ENCODE results near the gene BCAS1.
"Not testable (repeated sequence)": the region's sequence is repeated elsewhere in the genome, so short reads cannot be mapped to it uniquely, and the experiment has no call there.

The BCAS1 gene

DNA sequence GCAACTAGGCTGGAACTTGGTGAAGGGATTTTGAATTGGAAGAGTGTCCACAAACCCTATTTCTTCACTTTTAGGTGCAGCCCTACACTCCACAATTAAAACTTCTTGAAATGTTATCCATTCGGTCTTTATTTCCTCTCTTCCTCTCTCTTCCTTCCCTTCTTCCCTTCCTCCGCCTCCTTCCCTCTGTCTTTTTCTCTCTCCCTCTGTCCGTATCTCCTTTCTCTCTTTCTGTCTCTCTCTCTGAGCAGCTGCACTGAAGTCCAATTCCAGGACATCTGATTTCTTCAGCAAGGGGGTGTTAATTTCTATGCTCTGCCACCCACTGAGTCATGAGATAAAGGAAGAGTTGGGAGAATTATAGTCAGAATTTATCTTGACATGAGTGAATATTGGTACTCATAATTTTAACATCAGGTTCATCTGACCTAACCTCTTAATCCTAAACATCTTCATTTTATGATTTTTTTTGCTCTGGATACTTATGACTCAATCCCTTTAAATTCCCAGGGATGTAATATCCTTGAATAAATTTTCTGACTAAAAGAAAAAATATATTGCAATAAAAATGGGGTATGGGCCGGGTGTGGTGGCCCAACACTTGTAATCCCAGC is 84.2 kb downstream of the BCAS1 start:
- DNase-seq (ENCODE audit: low read depth in 2 of 2), result no peak

GRCh38 chr20:53985150-53985518 is 85.3 kb downstream of the BCAS1 start:
- DNase-seq (ENCODE audit: low read depth in 2 of 2), result no peak

DNA sequence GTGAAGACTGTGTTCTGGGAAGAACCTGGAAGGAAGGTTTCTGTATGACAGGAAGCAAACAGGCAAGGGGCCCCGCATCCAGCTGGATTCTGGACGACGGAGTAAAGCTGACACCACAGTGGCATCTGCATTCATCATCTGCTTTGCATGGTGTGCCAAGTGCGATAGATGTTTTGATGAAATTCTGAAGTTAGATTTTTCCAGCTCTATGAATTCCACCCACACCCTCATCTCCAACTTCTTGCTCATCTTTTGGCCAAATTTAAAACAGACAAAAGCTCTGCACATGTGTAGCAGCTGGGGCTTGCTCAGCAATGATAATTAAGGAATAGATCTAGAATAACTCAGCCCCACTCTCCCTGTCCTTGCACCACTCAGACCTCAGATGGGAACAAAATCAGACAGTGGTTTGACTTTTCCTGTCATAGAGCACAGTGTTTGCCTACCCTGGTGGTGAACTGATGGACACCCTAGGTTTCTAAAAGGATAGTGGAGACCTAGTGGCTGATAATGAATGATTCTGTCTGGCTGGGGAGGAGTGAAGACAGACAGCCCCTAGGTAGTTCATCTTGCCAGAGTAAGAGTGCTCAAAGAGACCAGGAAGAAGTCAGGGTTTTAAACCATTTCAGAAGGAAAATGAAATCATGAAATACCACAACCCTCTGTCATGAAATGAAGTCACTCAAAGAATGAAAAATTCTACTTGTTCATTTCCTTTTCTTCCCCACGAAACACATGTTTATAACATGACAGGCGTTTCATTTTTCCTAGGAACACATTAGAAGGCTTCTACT is 85.8 kb downstream of the BCAS1 start:
- no peak for DNase-seq (ENCODE audit: low read depth in 2 of 2)

DNA sequence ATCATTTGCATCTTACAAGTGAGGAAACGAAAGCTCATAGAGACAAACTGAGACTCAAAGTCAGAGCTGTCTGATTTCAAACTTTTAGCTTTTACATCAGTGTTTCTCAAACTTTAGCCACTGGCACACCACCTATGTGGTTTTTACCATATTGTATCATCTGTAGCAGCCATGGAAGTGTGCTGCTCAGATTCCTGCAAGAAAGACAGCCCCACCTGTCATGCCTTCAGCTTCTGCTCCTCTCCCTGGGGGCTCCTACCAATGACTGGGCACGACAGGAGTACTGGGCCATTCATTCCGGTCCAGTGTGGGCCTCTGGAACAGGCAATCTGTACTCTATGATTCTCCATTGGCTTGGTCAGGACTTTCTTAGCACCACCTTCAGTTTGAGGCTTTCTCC is 87.0 kb downstream of the BCAS1 start:
- DNase-seq (ENCODE audit: low read depth in 2 of 2), result no peak

DNA sequence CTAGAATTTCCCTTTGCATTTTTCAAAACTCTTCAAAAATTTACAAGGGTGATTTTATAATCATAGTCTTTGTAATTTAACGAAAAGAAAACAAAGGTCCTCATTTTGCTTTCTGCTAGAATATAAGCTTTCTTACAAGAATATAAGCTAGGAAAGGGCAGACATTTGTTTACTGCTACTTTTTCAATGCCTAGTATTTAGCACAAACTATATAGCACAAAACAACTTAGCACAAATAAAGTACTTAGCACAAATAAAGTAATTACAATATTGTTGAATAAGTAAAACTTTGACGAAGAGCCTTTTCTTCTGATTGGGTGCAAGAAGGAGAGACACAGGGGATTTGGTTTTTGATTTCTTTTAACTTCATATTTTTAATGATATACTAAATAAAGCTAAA is 87.8 kb downstream of the BCAS1 start:
- DNase-seq (ENCODE audit: low read depth in 2 of 2), result no peak

- DNase-seq (ENCODE audit: low read depth in 2 of 2), result peak; percentile 7 to 19
Observed at GRCh38 chr20:53981752-53982437, 88.5 kb downstream of the BCAS1 start.

GRCh38 chr20:53981130-53981529 is 89.3 kb downstream of the BCAS1 start:
- DNase-seq (ENCODE audit: low read depth in 2 of 2), result no peak

GRCh38 chr20:53980031-53980465 is 90.3 kb downstream of the BCAS1 start:
- DNase-seq (ENCODE audit: low read depth in 2 of 2), result no peak

DNA sequence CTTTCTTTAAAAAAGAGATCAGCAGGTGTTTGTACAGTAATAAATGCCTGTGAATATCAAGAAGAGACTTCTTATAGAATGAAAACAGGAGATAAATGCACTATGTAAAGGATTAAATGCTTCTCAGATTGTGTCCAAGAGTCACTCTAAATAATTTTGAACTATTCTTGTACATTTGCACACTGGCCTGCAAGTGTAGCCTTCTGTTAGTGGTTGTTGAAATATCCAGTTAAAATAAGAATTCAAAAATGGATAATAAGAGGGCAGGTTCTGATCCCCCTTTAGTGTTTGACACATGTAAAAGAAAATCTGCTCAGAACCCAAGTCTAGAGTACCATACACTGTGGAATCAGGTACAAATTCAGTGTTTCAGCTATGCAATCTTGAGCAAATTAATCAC is 91.9 kb downstream of the BCAS1 start:
- no peak for DNase-seq (ENCODE audit: low read depth in 2 of 2)

DNA sequence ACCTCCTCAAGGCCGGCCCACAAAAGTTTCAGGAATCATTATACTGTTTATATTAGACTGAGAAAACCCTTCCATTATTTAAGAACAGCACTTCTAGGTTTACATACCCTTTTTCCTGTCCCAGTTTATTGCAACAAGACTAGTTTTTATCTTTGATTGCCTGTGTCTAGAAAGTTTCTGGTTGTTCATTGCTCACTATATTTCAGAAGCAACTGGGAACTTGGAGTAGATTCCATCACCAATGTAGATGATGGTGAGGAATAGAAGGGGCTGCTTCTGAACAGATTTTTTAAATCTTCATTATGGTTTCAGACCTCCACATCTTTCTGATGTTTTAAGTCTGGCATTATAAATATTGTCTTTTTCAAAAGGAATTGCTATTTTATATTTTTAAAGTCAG is 93.0 kb downstream of the BCAS1 start:
- DNase-seq (ENCODE audit: low read depth in 2 of 2), result no peak

DNA sequence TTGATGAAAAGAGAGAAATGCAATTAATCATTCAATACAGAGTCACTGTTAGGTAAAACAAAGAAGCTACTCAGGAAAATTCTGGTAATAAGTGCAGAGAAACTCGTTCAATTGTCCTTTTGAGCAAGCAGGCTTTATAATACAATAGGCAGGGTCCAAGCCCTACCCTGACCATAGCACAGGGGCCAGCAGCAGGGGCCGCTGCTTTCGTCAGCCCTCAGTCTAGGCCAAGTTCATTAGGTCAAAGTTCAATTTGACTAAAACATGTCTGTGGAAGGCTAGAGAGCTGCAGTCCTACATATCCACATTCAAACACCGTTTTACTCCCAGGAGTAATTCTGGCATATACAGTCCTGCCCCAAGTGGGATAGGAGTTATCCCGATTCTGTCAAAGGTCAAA is 94.6 kb downstream of the BCAS1 start:
- DNase-seq (ENCODE audit: low read depth in 2 of 2), result no peak

GRCh38 chr20:53974785-53975555 is 95.4 kb downstream of the BCAS1 start:
- DNase-seq (ENCODE audit: low read depth in 2 of 2), result no peak

- not testable (repeated sequence) for DNase-seq (ENCODE audit: low read depth in 2 of 2)
Observed at GRCh38 chr20:53973882-53974281, 96.5 kb downstream of the BCAS1 start.

GRCh38 chr20:53972179-53972578 is 98.2 kb downstream of the BCAS1 start:
- DNase-seq (ENCODE audit: low read depth in 2 of 2), result no peak

DNA sequence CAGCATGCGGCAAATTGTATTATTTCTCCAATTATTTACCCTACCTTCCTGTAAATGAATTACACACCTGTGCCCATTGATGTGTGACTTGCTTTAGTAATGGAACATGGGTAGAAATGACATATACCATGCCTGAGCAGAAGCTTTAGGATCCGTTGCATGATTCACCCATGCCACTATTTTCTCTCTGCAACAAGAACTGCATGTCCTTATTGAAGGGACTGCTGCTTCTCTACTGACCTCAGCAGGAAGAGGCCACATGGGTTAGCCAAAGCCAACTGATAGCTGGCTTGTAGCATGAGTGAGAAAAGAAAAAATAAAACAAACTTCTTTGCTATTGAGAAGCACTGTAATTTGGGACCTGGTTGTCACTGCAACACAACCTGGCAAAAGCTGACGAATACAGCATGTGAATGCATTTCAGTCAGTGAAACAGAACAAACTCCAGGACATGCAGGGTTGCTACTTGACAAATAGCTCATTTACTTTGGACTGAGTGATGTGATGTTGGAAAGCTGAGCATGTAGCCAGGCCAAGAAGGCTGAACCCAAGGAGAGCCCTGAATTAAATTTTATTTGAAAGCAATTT is 99.2 kb downstream of the BCAS1 start:
- no peak for DNase-seq (ENCODE audit: low read depth in 2 of 2)

DNA sequence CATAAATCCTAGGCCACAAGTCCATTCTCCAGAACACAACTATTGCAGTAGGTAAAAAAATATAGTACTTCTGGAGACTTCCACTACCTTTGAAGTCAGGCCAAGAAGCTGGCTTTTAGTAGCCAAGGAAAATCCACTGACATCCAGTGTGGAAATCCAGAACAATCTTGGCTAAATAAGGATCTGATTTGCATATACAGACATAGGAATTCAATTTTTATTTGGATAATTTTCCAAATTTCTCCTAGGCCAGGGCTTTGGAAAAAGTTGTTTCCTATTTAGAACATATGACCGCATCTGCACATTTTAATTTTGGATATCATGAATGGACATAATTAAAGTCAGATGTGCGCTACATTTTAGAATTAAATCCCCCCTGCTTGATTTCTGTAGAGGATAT is 100.2 kb downstream of the BCAS1 start:
- DNase-seq (ENCODE audit: low read depth in 2 of 2), result no peak

DNA sequence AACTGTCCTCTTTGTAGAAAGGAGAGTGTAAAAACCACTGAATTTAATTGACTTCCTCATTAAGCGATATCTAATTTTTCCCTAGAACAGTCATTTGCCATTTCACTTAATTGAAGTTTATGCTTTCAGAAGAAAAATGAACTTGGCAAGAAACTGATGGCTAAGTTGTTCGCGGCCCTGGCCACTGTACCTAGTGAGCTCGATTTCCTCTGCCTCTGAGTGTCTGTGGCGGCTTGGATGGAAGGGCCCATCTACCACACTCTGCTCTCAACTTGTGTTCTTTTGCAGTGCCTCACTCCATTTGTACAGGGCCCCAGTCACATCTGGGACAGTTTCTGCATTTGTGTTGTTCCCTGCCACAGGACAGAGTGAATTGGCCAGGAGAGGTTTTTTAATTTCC is 102.9 kb downstream of the BCAS1 start:
- DNase-seq (ENCODE audit: low read depth in 2 of 2), result no peak

GRCh38 chr20:53966774-53967398 is 103.5 kb downstream of the BCAS1 start:
- DNase-seq (ENCODE audit: low read depth in 2 of 2), result no peak

- no peak for DNase-seq (ENCODE audit: low read depth in 2 of 2)
Observed at GRCh38 chr20:53964501-53965253, 105.7 kb downstream of the BCAS1 start.

DNA sequence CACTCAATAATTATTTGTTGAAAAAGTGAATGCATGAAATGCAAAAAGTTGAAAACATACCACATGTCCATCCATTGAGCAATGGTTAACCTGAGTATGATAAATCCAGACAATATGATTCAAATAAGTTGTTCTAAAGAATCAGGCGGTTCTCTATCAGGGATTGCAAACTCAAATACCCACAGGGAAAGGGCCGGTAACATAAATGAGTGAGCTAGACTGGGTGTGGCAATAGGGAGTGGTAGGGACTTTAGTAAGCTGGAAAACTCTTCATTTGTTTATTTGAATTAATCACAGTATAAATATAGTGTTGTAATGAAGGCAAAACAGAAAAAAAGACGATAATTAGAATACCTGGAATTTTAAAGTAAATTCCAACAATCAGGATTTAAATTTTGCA is 106.3 kb downstream of the BCAS1 start:
- DNase-seq (ENCODE audit: low read depth in 2 of 2), result no peak

- DNase-seq (ENCODE audit: low read depth in 2 of 2), result no peak
Observed at GRCh38 chr20:53963635-53964034, 106.8 kb downstream of the BCAS1 start.
